Mucosa of rectum (tissue), 2 donors: Measurements from ENCODE around the gene ST6GALNAC5.
"Not testable (repeated sequence)": the region's sequence is repeated elsewhere in the genome, so short reads cannot be mapped to it uniquely, and the experiment has no call there.

ENCODE experiments used
- H3K27ac ChIP-seq, 2 donors: one replicate each; pipeline ENCODE4 v1.7.0; 2013; ENCODE audit warnings: inconsistent platforms in 2 of 2, low read depth in 2 of 2, low read length in 2 of 2
- H3K27me3 ChIP-seq, 2 donors: one replicate each; pipeline ENCODE4 v1.7.0; 2013; ENCODE audit warnings: low read length in 2 of 2; ENCODE audit not compliant: control insufficient read depth in 2 of 2, insufficient read depth in 2 of 2
- H3K36me3 ChIP-seq, 2 donors: one replicate each; pipeline ENCODE4 v1.7.0; 2013; ENCODE audit warnings: low read length in 2 of 2; ENCODE audit not compliant: control insufficient read depth in 2 of 2, insufficient read depth in 2 of 2
- H3K4me1 ChIP-seq, 2 donors: one replicate each; pipeline ENCODE4 v1.7.0; 2013; ENCODE audit warnings: low read length in 2 of 2, mild to moderate bottlenecking in 1 of 2; ENCODE audit not compliant: control insufficient read depth in 2 of 2, insufficient read depth in 2 of 2
- H3K4me3 ChIP-seq, 2 donors: one replicate each; pipeline ENCODE4 v1.7.0; 2013; ENCODE audit warnings: low read length in 2 of 2
- H3K9ac ChIP-seq, 2 donors: one replicate each; pipeline ENCODE4 v1.7.0; 2013; ENCODE audit warnings: low read length in 2 of 2, low read depth in 1 of 2, mild to moderate bottlenecking in 1 of 2
- H3K9me3 ChIP-seq, 2 donors: one replicate each; pipeline ENCODE4 v1.7.0; 2013; ENCODE audit warnings: low read length in 2 of 2; ENCODE audit not compliant: control insufficient read depth in 2 of 2
- donor health status: healthy.
- donor health status: Normal muscosa, but diverticular disease.

Gene ST6GALNAC5

DNA sequence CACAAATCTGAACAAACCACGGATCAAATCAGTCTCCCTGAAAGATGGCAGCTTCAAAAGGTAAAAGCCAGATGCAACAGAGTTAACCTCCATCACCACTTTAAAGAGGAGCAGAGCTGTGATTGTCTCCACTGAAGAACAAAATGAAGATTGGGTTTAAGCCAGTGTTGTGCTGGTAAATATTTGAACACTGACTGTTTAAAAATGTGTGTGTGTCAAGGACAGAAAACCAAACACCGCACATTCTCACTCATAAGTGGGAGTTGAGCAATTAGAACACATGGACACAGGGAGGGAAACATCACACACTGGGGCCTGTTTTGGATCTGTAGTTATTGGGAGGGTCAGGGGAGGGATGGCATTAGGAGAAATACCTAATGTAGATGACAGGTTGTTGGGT lies 83.9 kb downstream of the ST6GALNAC5 start:
- H3K9me3 ChIP-seq: no peaks in the 10 kb centered on the region
- no peaks in the 10 kb centered on the region for H3K4me1 ChIP-seq
- no peak overlapping the region for H3K9ac ChIP-seq
- no peaks in the 10 kb centered on the region for H3K27me3 ChIP-seq
- no peak overlapping the region for H3K4me3 ChIP-seq
- no peaks in the 10 kb centered on the region for H3K36me3 ChIP-seq
- no peak overlapping the region for H3K27ac ChIP-seq

DNA sequence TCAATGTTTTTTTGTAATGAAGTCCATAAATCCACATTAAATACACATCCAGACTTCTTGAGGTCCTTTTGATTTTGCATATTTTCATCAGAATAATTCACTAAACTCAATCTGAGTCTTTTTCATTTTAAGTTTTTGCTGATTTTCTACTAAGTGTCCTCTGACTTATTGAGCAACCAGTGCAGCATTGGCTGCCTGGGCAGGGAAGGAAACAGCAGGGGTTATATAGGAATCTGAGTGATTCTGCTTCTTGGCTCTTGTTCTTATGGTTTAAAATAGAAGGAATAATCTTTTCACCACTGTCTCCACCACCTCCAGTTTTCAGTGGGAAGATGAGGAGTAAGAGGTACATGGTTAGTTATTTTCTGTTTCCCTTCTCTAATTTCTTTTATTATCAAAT lies 88.4 kb downstream of the ST6GALNAC5 start:
- no peaks in the 10 kb centered on the region for H3K4me1 ChIP-seq
- no peaks in the 10 kb centered on the region for H3K36me3 ChIP-seq
- no peak overlapping the region for H3K27ac ChIP-seq
- no peak overlapping the region for H3K4me3 ChIP-seq
- no peaks in the 10 kb centered on the region for H3K27me3 ChIP-seq
- H3K9ac ChIP-seq: no peak overlapping the region
- H3K9me3 ChIP-seq: no peaks in the 10 kb centered on the region

DNA sequence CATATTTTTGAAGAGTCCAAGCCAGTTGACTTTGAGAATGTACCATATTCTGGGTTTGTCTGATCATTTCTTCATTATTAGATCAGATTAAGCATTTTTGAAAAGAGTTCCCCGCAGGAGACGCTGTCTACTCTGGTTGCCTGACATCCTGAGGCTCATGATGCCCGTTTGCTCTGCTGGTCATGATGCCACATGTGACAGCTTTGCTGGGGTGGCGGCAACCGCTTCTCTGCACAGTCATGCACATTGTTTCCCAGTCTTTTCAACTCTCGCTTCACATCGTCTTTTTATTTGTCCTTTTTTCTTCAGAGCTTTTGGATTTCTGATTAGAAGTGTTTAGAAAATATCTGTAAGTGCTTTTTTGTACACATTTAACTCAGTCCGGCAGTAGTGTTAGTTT lies 90.7 kb downstream of the ST6GALNAC5 start:
- H3K9me3 ChIP-seq: no peaks in the 10 kb centered on the region
- H3K27me3 ChIP-seq: no peaks in the 10 kb centered on the region
- H3K9ac ChIP-seq: no peak overlapping the region
- H3K36me3 ChIP-seq: no peaks in the 10 kb centered on the region
- no peak overlapping the region for H3K4me3 ChIP-seq
- no peaks in the 10 kb centered on the region for H3K4me1 ChIP-seq
- no peak overlapping the region for H3K27ac ChIP-seq

DNA sequence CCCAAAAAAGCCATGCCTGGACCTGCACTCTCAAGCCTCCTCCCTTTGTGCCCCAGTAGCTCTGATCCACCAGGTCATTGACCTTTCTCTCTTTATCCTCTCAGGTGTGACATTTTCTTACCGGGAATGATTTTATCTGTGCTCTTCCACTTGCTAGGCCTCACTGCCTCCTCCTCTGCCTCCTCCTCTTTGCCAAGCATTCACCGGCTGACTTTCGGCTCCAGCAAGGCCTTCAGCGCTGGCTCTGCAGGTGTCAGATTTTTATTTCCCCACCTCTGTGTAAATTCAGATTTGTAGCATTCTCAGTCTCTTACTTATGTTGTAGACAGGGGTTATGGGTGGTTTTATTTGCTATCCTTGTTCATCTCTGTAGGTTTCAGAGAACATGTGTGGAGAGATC lies 91.5 kb downstream of the ST6GALNAC5 start:
- no peaks in the 10 kb centered on the region for H3K4me1 ChIP-seq
- H3K9ac ChIP-seq: no peak overlapping the region
- H3K27ac ChIP-seq: no peak overlapping the region
- H3K4me3 ChIP-seq: no peak overlapping the region
- no peaks in the 10 kb centered on the region for H3K36me3 ChIP-seq
- no peaks in the 10 kb centered on the region for H3K9me3 ChIP-seq
- H3K27me3 ChIP-seq: no peaks in the 10 kb centered on the region

DNA sequence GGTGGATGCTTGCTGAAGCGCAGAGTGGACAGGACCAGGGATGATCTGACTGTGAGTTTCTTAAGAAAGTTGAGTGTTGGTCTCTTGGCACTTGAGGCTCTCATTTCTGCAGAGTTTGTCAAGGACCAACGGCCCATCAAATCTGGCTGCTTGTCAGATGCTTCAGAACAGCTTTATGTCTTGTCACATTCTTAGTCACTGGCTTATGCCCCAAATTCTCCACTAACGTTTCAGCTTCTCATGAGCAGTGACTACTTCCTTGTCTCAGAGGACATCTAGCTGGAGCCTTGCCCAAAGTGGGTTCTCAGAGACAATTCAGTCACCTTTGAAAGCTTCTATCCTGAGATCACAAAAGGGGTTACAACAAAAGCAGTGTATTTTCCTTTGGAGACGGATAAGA lies 92.3 kb downstream of the ST6GALNAC5 start:
- Histone ChIP-seq H3K36me3 (no peaks in the 10 kb centered on the region), H3K27ac (no peak overlapping the region), H3K4me3 (no peak overlapping the region), H3K9me3 (no peaks in the 10 kb centered on the region), H3K4me1 (no peaks in the 10 kb centered on the region), H3K9ac (no peak overlapping the region), H3K27me3 (no peaks in the 10 kb centered on the region)

DNA sequence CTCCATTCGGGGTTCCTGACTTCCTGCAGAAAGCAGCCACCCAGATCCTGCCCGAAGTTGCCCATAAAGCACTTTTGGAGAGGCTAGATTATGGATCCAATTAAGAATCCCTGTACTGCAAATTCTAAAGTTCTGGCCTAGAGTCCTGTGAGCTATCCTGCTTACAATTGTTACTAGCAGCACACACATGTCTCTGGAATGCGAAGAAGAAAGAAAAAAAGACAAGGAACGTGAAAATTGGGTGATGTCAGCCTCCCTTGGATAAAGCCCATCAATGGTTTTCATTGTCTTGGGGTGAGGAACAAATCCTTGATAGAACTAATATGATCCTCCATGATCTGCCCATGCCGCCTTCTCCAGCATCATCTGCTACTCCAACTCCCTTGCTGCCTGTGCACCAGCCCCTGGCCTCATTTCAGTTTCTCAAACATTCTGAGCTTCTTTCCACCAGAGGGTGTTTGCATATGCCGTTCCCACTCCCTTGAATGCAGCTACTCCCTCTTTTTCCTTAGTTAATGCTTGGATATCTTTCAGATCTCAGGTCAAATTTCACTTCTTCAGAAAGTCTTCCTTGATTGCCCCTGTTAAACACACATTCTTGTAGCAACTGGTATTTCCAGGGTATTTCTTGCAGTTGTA lies 94.0 kb downstream of the ST6GALNAC5 start:
- Histone ChIP-seq H3K36me3 (no peaks in the 10 kb centered on the region), H3K4me1 (no peaks in the 10 kb centered on the region), H3K9me3 (no peaks in the 10 kb centered on the region), H3K4me3 (no peak overlapping the region), H3K27me3 (no peaks in the 10 kb centered on the region), H3K9ac (no peak overlapping the region), H3K27ac (no peak overlapping the region)

DNA sequence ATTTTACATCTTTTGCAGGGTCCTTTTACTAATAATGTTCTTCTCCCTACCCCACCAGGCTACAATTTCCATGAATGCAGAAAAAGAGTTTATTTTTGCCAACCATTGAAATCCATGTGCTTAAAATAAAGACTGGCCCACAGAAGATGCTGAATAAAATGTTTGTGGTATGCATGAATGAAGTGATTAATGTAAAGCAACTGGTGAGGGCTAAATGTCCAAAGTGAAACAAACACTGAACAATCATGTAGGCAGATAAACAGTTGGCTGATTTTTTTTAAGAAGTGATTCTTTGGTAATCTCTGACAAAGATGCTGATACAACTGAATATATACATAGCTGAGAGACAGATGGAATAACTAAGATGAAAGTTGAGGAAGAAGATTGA lies 94.5 kb downstream of the ST6GALNAC5 start:
- Histone ChIP-seq H3K4me3 (no peak overlapping the region), H3K36me3 (no peaks in the 10 kb centered on the region), H3K9ac (no peak overlapping the region), H3K27ac (no peak overlapping the region), H3K27me3 (no peaks in the 10 kb centered on the region), H3K9me3 (no peaks in the 10 kb centered on the region), H3K4me1 (no peaks in the 10 kb centered on the region)

DNA sequence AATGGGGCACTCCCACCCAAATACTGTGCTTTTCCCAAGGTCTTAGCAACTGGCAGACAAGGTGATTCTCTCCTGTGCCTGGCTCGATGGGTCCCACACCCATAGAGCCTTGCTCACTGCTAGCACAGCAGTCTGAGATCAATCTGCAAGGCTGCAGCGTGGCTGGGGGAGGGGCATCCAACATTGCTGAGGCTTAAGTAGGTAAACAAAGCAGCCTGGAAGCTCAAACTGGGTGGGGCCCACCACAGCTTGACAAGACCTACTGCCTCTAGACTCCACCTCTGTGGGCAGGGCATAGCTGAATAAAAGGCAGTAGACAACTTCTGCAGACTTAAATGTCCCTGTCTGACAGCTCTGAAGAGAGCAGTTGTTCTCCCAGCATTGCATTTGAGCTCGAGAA lies 114.0 kb downstream of the ST6GALNAC5 start:
- H3K9me3 ChIP-seq, H3K4me1 ChIP-seq, H3K4me3 ChIP-seq, H3K27ac ChIP-seq, H3K9ac ChIP-seq, H3K27me3 ChIP-seq, H3K36me3 ChIP-seq: not testable (repeated sequence)

DNA sequence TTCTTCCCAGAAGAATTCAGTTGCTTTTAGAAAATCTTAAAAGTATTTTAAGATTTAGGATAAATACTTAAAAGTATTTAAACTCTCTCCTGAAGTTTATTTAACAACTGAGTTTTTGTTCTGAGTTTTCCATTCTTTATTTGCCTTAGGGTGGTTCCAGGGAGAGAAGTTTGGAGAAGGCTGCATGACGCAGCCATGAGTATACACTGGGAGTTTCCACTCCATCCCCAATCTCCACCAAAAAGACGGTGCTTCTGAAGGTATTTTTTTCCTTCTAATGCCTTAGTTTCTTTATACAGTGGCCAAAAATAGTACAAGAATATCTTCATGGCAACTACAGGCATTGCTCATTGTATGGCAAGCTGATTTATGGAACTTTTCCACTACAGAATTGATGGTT lies 122.7 kb downstream of the ST6GALNAC5 start:
- H3K27ac ChIP-seq: no peak overlapping the region
- no peaks in the 10 kb centered on the region for H3K36me3 ChIP-seq
- H3K9me3 ChIP-seq: no peaks in the 10 kb centered on the region
- H3K4me3 ChIP-seq: no peak overlapping the region
- H3K9ac ChIP-seq: no peak overlapping the region
- no peaks in the 10 kb centered on the region for H3K27me3 ChIP-seq
- H3K4me1 ChIP-seq: no peaks in the 10 kb centered on the region

DNA sequence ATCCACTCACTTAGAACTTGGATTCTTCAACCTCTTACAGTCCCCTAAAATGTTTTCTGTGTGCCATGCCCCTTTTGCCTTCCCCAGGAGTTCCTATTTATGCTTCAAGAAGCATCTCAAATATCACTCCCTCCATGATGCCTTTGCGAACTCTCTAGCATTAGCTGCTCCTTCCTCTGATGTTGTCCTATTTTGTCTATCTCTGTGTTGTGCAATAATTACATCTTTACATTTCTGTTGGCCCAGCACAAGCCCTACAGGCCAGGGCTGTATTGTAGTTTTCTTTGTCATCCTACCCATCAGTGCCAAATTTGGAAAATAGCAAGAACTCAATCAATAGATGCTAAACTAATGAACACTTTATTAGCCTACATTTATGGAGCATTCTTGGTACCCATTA lies 125.8 kb downstream of the ST6GALNAC5 start:
- Histone ChIP-seq H3K36me3 (no peaks in the 10 kb centered on the region), H3K4me3 (no peak overlapping the region), H3K9me3 (no peaks in the 10 kb centered on the region), H3K9ac (no peak overlapping the region), H3K27ac (no peak overlapping the region), H3K4me1 (no peaks in the 10 kb centered on the region), H3K27me3 (no peaks in the 10 kb centered on the region)
